ENCODE results near the gene MOAP1. TPM values are rescaled to one million over a fixed set of nuclear protein-coding genes. Genes with fewer than 3 reads are reported as not detected.
"Not testable (repeated sequence)": the region's sequence is repeated elsewhere in the genome, so short reads cannot be mapped to it uniquely, and the experiment has no call there.

MOAP1 gene
- total RNA-seq, 1 experiment from 2014 or later = 9.3 TPM

DNA sequence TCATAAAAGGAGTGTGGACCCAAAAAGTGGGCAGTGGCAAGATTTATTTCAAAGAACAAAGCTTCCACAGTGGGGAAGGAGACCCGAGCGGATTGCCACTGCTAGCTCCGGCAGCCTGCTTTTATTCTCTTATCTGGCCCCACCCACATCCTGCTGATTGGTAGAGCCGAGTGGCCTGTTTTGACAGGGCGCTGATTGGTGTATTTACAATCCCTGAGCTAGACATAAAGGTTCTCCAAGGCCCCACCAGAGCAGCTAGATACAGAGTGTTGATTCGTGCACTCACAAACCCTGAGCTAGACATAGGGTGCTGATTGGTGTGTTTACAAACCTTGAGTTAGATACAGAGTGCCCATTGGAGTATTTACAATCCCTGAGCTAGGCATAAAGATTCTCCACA is 15.1 kb downstream of the MOAP1 start:
- POLR2A ChIA-PET (ENCODE audit: unreplicated experiment); H3K4me2 ChIP-seq; H3K9me3 ChIP-seq (ENCODE audit: insufficient read depth, low read depth); H3K36me3 ChIP-seq (ENCODE audit: low read depth); H3K27me3 ChIP-seq (ENCODE audit: insufficient read depth, low read depth); CTCF ChIA-PET; DNase-seq; H3K27ac ChIP-seq; H3K79me2 ChIP-seq (ENCODE audit: low read depth); H4K20me1 ChIP-seq (ENCODE audit: insufficient read depth); H3K4me3 ChIP-seq; H2AFZ ChIP-seq; intact Hi-C loops (cut with micrococcal nuclease; ENCODE audit: unreplicated experiment); BruUV-seq (replicated peaks); H3K4me1 ChIP-seq (replicated peaks; ENCODE audit: insufficient read depth); H3K9me2 ChIP-seq (ENCODE audit: insufficient read depth): not testable (repeated sequence)
- peaks cover 18% of the 10 kb centered on the region for H3F3A ChIP-seq (ENCODE audit: insufficient read depth, low read depth)

DNA sequence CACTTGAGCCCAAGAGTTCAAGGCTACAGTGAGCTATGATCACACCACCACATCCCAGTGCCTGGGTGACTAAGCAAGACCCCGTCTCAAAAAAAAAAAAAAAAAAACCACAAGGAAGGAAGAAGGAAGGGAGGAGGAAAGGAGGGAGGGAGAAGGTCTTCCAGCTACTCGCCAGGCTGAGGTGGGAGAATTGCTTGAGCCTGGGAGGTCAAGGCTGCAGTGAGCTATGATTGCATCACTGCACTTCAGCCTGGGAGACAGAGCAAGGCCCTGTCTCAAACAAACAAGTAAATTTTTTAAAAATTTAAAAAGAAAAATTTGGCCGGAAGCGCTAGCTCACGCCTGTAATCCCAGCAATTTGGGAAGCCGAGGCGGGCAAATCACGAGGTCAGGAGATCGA is 16.1 kb downstream of the MOAP1 start:
- DNase-seq = not testable (repeated sequence)

DNA sequence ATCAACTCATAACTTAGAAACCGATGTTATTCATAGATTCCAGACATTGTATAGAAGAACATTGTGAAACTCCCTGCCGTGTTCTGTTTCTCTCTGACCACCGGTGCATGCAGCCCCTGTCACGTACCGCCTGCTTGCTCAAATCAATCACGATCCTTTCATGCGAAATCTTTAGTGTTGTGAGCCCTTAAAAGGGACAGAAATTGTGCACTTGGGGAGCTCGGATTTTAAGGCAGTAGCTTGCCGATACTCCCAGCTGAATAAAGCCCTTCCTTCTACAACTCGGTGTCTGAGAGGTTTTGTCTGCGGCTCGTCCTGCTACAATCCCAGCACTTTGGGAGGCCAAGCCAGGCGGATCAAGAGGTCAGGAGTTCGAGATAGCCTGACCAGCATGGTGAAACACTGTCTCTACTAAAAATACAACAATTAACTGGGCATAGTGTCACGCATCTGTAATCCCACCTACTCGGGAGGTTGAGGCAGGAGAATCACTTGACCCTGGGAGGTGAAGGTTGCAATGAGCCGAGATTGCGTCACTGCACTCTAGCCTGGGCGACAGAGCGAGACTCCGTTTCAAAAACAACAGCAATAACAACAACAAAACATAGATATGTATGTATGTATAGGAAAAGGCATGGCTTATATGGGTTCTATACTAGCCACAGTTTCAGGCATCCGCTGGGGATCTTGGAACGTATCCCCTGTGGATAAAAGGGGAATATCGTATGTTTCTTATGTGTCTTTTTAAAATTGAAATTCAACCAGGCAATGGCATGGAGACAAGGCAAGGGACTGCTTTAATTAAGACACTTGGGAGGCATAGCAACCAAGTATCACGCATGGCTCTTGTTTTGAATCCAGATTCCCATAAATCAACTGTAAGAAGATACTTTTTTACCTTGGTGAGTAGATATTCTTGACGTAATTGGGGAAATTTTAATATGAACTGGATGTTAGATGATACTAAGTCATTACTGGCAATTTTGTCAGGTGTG is 19.1 kb downstream of the MOAP1 start:
- H3K79me2 ChIP-seq (ENCODE audit: low read depth); CTCF ChIA-PET; H3K36me3 ChIP-seq (ENCODE audit: low read depth); H4K20me1 ChIP-seq (ENCODE audit: insufficient read depth); H2AFZ ChIP-seq; H3K9me2 ChIP-seq (ENCODE audit: insufficient read depth); H3K27ac ChIP-seq; H3K9me3 ChIP-seq (ENCODE audit: insufficient read depth, low read depth); H3K27me3 ChIP-seq (ENCODE audit: insufficient read depth, low read depth); BruUV-seq (replicated peaks); intact Hi-C loops (cut with micrococcal nuclease; ENCODE audit: unreplicated experiment); H3K4me1 ChIP-seq (replicated peaks; ENCODE audit: insufficient read depth); H3K4me3 ChIP-seq; H3F3A ChIP-seq (ENCODE audit: insufficient read depth, low read depth); DNase-seq; H3K4me2 ChIP-seq: not testable (repeated sequence)
- POLR2A ChIA-PET (ENCODE audit: unreplicated experiment) = interaction anchor here (0.7 kb wide), 1 partner anchor 405 kb away, joined by 3 read pairs; no protein-coding TSS in a partner anchor

More for the DNA sequence above, 16.1 kb downstream of the MOAP1 start:
- peaks cover 18% of the 10 kb centered on the region for H3F3A ChIP-seq (ENCODE audit: insufficient read depth, low read depth)
- H3K9me3 ChIP-seq (ENCODE audit: insufficient read depth, low read depth); H3K27ac ChIP-seq; CTCF ChIA-PET; H3K27me3 ChIP-seq (ENCODE audit: insufficient read depth, low read depth); POLR2A ChIA-PET (ENCODE audit: unreplicated experiment); H3K9me2 ChIP-seq (ENCODE audit: insufficient read depth); H3K4me1 ChIP-seq (replicated peaks; ENCODE audit: insufficient read depth); H4K20me1 ChIP-seq (ENCODE audit: insufficient read depth); H2AFZ ChIP-seq; BruUV-seq (replicated peaks); H3K4me2 ChIP-seq; H3K79me2 ChIP-seq (ENCODE audit: low read depth); H3K4me3 ChIP-seq; H3K36me3 ChIP-seq (ENCODE audit: low read depth); intact Hi-C loops (cut with micrococcal nuclease; ENCODE audit: unreplicated experiment): not testable (repeated sequence)

DNA sequence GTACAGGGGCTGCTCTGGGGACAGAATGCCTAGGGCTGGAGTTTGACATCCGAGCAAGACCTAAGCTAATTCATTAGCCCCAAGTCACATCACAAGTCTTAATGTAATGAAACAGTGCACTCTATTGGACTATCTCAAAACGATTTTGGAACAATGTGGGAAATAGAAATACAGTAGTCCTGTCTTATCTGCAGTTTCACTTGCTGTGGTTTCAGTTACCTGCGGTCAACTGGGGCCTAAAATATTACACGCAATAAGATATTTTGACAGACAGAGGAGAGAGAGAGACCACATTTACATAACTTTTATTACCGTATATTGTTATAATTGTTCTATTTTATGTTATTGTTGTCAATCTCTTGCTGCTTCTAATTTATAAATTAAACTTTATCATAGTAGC is 21.1 kb downstream of the MOAP1 start:
- Histone ChIP-seq H3K4me1 (replicated peaks; ENCODE audit: insufficient read depth) (no peaks in the 10 kb centered on the region), H3K79me2 (ENCODE audit: low read depth) (no peaks in the 10 kb centered on the region), H2AFZ (no peak overlapping the region), H3K4me2 (no peak overlapping the region), H4K20me1 (ENCODE audit: insufficient read depth) (no peaks in the 10 kb centered on the region), H3F3A (ENCODE audit: insufficient read depth, low read depth) (0 out of 2 replicates have a peak, but pooled peaks cover 3% of the 10 kb centered on the region), H3K4me3 (no peak overlapping the region), H3K27ac (no peak overlapping the region), H3K9me2 (ENCODE audit: insufficient read depth) (no peaks in the 10 kb centered on the region), H3K27me3 (ENCODE audit: insufficient read depth, low read depth) (no peaks in the 10 kb centered on the region), H3K9me3 (ENCODE audit: insufficient read depth, low read depth) (no peaks in the 10 kb centered on the region), H3K36me3 (ENCODE audit: low read depth) (no peaks in the 10 kb centered on the region)
- DNase-seq = no peak
- ChIA-PET POLR2A (ENCODE audit: unreplicated experiment) (no interaction called here), CTCF (no interaction called here)
- TF ChIP-seq, protein P1, sequence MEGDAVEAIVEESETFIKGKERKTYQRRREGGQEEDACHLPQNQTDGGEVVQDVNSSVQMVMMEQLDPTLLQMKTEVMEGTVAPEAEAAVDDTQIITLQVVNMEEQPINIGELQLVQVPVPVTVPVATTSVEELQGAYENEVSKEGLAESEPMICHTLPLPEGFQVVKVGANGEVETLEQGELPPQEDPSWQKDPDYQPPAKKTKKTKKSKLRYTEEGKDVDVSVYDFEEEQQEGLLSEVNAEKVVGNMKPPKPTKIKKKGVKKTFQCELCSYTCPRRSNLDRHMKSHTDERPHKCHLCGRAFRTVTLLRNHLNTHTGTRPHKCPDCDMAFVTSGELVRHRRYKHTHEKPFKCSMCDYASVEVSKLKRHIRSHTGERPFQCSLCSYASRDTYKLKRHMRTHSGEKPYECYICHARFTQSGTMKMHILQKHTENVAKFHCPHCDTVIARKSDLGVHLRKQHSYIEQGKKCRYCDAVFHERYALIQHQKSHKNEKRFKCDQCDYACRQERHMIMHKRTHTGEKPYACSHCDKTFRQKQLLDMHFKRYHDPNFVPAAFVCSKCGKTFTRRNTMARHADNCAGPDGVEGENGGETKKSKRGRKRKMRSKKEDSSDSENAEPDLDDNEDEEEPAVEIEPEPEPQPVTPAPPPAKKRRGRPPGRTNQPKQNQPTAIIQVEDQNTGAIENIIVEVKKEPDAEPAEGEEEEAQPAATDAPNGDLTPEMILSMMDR (conservative IDR thresholded peaks at IDR 0.05) = no peak
- no peak for TF ChIP-seq EZH2 (IDR thresholded peaks at IDR 0.05; ENCODE audit: low read depth)
- no TSS peak for BruUV-seq (replicated peaks)
- intact Hi-C loops (cut with micrococcal nuclease; ENCODE audit: unreplicated experiment) = no loop called here

Data from PC-9 (cell line).